Testis (tissue), 3 donors: ENCODE data around the gene PLCXD3. TPM values are rescaled to one million over a fixed set of nuclear protein-coding genes. Genes with fewer than 3 reads are reported as not detected.

Source experiments
- DNase-seq: peaks from one replicate; pipeline ENCODE4 v3.0.0-alpha.2; 2019
- H3K27ac ChIP-seq, 2 donors: fragments of 200-600 bp; sonication (generic); one replicate each; pipeline ENCODE4 v1.5.1; 2019
- H3K27me3 ChIP-seq: fragments of 200-600 bp; sonication (generic); one replicate; pipeline ENCODE4 v1.5.1; 2019
- H3K36me3 ChIP-seq: fragments of 200-600 bp; sonication (generic); one replicate; pipeline ENCODE4 v1.5.1; 2017; ENCODE audit warnings: low read depth; ENCODE audit errors: missing control alignments
- H3K4me1 ChIP-seq: fragments of 200-600 bp; sonication (generic); one replicate; pipeline ENCODE4 v1.5.1; 2019
- H3K4me3 ChIP-seq, 2 donors: fragments of 200-600 bp; sonication (generic); one replicate each; pipeline ENCODE4 v1.5.1; 2017 to 2019
- H3K9me3 ChIP-seq: fragments of 200-600 bp; sonication (generic); one replicate; pipeline ENCODE4 v1.5.1; 2017
- CTCF ChIP-seq, 3 experiments: fragments of 450-650 bp in 2 of 3; fragments of 200-600 bp in 1 of 3; sonication (generic) in 1 of 3; IDR thresholded peaks; one replicate each; pipeline ENCODE4 v1.5.1; 2016 to 2019; ENCODE audit warnings: antibody characterized with exemption in 3 of 3, mild to moderate bottlenecking in 2 of 3, moderate library complexity in 1 of 3
- POLR2A ChIP-seq: fragments of 450-650 bp; IDR thresholded peaks from one replicate; pipeline ENCODE4 v1.6.1; 2017; ENCODE audit warnings: antibody characterized with exemption, mild to moderate bottlenecking, moderate library complexity
- WGBS, 2 donors: methylation state at CpG; one replicate each; pipeline ENCODE4 v1.1.5; 2018; 5-methylcytosine and 5-hydroxymethylcytosine counted together
- intact Hi-C: fragments of 100-400 bp; cut with DNase I; formaldehyde crosslinking; loops from one replicate; pipeline ENCODE4 v1.15.1; 2023; ENCODE audit warnings: low total_unique reads
- polyA plus RNA-seq: library from polyadenylated mRNA; stranded (reverse); fragments of 350-450 nt; fragmentation: Illumina TruSeq; extraction: RNeasy Lipid Tissue Mini Kit (QIAGEN cat#74804); gene quantifications from one replicate; pipeline ENCODE4 v1.2.3, GENCODE V29; 2014; ENCODE audit warnings: low read depth, low replicate concordance; ENCODE audit not compliant: insufficient read depth
- total RNA-seq, 2 donors: library from RNA; depleted of rRNA; stranded (reverse); fragments of >200 nt; gene quantifications; one replicate each; pipeline ENCODE4 v1.2.3, GENCODE V29; 2016

Gene PLCXD3
- total and polyA plus RNA-seq, 3 donors from 2014 or later = 0.78 to 1.8 (median 1.7) TPM

DNA sequence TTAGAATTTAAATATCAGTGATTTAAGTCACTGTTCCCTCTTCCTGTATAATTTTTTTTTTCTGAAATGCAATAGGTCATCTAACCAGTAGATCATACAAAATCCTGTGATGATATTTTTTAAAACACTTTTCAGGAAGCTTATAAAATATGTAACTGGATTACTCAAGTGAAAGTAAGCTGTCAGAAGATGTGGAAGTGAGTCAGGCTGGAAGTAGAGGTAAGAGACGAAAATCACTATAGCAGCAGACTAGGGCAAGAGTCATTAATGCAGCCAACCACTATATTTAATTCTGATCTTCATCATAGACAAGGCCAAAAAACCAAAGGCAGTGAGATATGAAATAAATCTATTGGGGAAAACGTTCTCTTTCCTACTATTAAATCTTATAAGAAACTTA lies 231.4 kb downstream of the PLCXD3 start:
- 83 to 90% methylated on average over 2 of the region's 2 CpGs for WGBS, 2 donors
- intact Hi-C loops = no loop called here
- no peaks in the 10 kb centered on the region for H3K27me3 ChIP-seq
- TF ChIP-seq CTCF (IDR thresholded peaks at IDR 0.05) (no peak), POLR2A (no peak)
- H3K4me3 ChIP-seq = no peak overlapping the region
- H3K27ac ChIP-seq = no peak overlapping the region
- no peak for DNase-seq
- H3K36me3 ChIP-seq = no peaks in the 10 kb centered on the region
- H3K9me3 ChIP-seq = no peaks in the 10 kb centered on the region
- no peaks in the 10 kb centered on the region for H3K4me1 ChIP-seq

DNA sequence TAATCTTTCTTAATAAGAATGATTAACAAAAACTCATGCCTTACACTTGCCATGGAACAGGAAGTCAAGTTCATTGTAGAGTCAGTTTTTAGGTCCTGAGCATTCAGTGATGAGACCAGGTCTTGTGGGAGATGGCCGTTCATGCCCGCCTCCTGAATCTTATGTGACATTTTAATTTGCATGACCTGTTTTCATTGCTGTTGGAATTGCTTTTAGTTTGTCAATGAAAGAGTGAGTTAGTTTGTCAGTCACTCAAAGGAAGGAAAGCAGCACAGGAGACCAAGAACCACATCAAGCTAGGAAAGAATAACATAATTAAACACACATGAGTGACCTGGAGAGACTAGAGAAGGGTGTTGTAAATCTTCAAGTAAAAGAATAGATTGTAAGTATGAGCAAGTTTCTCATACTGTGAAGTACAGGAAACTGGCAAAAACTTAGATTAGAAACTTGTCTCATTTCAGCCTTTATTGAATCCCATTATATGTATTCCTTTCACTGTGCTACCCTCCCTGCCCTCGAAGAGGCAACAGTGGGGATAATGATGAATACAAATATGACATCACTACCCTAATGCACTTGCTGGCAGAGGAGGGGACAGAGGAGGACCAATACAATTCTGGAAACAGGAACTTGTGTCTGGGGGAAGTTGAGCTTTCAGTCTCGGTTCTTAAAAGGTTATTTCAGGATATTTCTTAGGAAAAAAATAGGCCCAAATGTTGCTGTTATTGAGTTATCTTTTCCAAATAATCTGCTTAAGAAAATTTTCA lies 232.7 kb downstream of the PLCXD3 start:
- WGBS, 2 donors = 81 to 90% methylated on average over 4 of the region's 4 CpGs
- H3K9me3 ChIP-seq = no peaks in the 10 kb centered on the region
- no peaks in the 10 kb centered on the region for H3K27me3 ChIP-seq
- H3K4me3 ChIP-seq = no peak overlapping the region
- intact Hi-C loops = no loop called here
- H3K27ac ChIP-seq = no peak overlapping the region
- TF ChIP-seq CTCF (IDR thresholded peaks at IDR 0.05) = no peak
- no peak for TF ChIP-seq POLR2A
- DNase-seq = no peak
- no peaks in the 10 kb centered on the region for H3K4me1 ChIP-seq
- H3K36me3 ChIP-seq = no peaks in the 10 kb centered on the region

GRCh38 chr5:41275813-41276512 lies 234.4 kb downstream of the PLCXD3 start:
- TF ChIP-seq POLR2A (no peak), CTCF (IDR thresholded peaks at IDR 0.05) (no peak)
- intact Hi-C loops = no loop called here

DNA sequence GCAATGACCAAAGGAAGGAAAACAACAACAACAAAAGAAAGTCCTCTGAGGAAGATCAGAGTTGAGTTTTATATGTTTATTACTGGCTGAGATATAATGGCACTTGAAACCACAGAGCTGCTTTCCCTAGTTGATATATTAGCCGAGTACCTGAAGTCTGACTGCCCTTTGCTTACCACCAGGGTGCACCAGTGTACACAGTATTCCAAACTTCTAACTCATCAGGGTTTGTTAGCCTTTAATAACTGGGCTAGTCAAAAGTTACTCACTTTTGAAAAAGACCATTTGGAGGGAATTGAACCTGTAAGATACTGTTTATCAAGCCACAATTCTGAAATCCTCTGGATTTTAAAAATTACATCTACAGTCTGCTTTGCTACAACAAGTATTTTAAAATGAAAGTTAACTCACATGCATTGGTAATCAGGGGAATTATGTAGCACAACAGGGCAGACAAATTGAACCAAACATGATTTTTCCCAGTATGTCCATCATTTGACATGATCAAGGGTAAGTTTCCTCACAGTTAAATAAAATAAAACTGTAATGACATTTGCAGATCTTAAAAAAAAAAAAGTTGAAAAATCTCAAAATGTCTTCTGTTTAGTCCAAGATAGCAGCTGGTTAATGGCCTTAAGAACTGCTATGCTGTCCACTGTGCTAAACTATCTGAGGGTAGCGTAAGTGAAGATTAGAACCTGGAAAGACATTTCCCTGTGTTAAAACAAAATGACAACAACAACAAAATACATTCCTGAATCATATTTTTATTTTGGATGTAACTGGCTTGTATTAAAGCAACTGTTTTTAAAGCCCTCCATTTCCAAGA lies 239.8 kb downstream of the PLCXD3 start:
- TF ChIP-seq CTCF (IDR thresholded peaks at IDR 0.05) = peak; percentile 72 to 82 (median 72)
- no peak for TF ChIP-seq POLR2A
- no peak overlapping the region for H3K27ac ChIP-seq
- no peak overlapping the region for H3K4me3 ChIP-seq
- H3K4me1 ChIP-seq = no peaks in the 10 kb centered on the region
- no peaks in the 10 kb centered on the region for H3K27me3 ChIP-seq
- H3K9me3 ChIP-seq = no peaks in the 10 kb centered on the region
- no peaks in the 10 kb centered on the region for H3K36me3 ChIP-seq
- 39 to 45% methylated on average over 2 of the region's 2 CpGs for WGBS, 2 donors
- DNase-seq = peak; percentile 66
- intact Hi-C loops = no loop called here

More at GRCh38 chr5:41275813-41276512, 234.4 kb downstream of the PLCXD3 start:
- no peaks in the 10 kb centered on the region for H3K9me3 ChIP-seq
- no peaks in the 10 kb centered on the region for H3K4me1 ChIP-seq
- WGBS, 2 donors = 84 to 85% methylated on average over 8 of the region's 8 CpGs
- H3K27me3 ChIP-seq = no peaks in the 10 kb centered on the region
- no peak overlapping the region for H3K4me3 ChIP-seq
- H3K27ac ChIP-seq = no peak overlapping the region
- no peak for DNase-seq
- no peaks in the 10 kb centered on the region for H3K36me3 ChIP-seq
